Activated naive CD4-positive, alpha-beta T cell treated with anti-CD3 and anti-CD28 coated beads, Interleukin-2, amount 50 U/mL, for 24 hours (primary cell): ENCODE data around the gene MALAT1.
"Not testable (repeated sequence)": the region's sequence is repeated elsewhere in the genome, so short reads cannot be mapped to it uniquely, and the experiment has no call there.

Source experiments
- H3K27ac Mint-ChIP-seq: one replicate; pipeline ENCODE4 v1.8.0; 2021; ENCODE audit warnings: mild to moderate bottlenecking, mixed read lengths
- H3K27me3 Mint-ChIP-seq: one replicate; pipeline ENCODE4 v1.8.0; 2021; ENCODE audit warnings: mixed read lengths
- H3K36me3 Mint-ChIP-seq: one replicate; pipeline ENCODE4 v1.8.0; 2021; ENCODE audit warnings: mixed read lengths
- H3K4me1 Mint-ChIP-seq: one replicate; pipeline ENCODE4 v1.8.0; 2021; ENCODE audit warnings: mixed read lengths
- H3K4me3 Mint-ChIP-seq: one replicate; pipeline ENCODE4 v1.8.0; 2021; ENCODE audit warnings: mild to moderate bottlenecking, mixed read lengths
- H3K9me3 Mint-ChIP-seq: one replicate; pipeline ENCODE4 v1.8.0; 2021; ENCODE audit warnings: mixed read lengths

Gene MALAT1

DNA sequence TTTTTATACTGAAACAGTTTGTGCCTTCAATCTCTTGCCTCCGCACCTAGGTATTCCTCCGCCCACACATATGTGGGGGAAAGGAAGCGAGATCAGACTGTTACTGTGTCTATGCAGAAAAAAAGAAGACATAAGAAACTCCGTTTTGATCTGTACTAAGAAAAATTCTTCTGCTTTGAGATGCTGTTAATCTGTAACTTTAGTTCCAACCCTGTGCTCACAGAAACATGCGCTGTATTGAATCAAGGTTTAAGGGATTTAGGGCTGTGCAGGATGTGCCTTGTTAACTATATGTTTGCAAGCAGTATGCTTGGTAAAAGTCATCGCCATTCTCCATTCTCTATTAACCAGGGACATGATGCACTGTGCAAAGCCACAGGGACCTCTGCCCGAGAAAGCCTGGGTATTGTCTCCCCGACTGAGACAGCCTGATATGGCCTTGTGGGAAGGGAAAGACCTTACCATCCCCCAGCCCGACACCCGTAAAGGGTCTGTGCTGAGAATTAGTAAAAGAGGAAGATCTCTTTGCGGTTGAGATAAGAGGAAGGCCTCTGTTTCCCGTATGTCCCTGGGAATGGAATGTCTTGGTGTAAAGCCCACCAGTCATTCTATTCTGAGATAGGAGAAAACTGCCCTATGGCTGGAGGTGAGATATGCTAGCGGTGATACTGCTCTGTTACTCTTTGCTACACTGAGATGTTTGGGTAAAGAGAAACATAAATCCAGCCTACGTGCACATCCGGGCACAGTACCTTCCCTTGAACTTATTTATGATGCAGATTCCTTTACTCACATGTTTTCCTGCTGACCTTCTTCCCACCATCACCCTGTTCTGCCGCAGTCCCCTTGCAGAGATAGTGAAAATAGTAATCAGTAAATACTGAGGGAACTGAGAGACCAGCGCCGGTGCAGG, 24.1 kb downstream of the MALAT1 start:
- H3K9me3 Mint-ChIP-seq, H3K36me3 Mint-ChIP-seq, H3K27me3 Mint-ChIP-seq: not testable (repeated sequence)
- H3K4me3 Mint-ChIP-seq = peak overlapping the region; percentile 74
- H3K27ac Mint-ChIP-seq = peak overlapping the region; percentile 62
- peaks cover 45% of the 10 kb centered on the region for H3K4me1 Mint-ChIP-seq

DNA sequence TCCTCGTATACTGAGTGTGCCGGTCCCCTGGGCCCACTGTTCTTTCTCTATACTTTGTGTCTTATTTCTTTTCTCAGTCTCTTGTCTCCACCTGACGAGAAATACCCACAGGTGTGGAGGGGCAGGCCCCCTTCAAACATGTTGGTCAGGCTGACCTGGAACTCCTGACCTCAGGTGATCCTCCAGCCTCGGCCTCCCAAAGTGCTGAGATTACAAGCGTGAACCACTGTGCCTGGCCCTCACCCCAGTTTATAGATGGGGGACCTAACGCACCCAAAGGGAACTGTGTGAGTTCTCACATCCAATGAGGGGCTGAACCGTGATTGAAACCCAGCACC, 24.8 kb downstream of the MALAT1 start:
- H3K27me3 Mint-ChIP-seq, H3K9me3 Mint-ChIP-seq, H3K36me3 Mint-ChIP-seq: not testable (repeated sequence)
- peak overlapping the region; percentile 62 for H3K27ac Mint-ChIP-seq
- peak overlapping the region; percentile 74 for H3K4me3 Mint-ChIP-seq
- H3K4me1 Mint-ChIP-seq = peaks cover 46% of the 10 kb centered on the region

DNA sequence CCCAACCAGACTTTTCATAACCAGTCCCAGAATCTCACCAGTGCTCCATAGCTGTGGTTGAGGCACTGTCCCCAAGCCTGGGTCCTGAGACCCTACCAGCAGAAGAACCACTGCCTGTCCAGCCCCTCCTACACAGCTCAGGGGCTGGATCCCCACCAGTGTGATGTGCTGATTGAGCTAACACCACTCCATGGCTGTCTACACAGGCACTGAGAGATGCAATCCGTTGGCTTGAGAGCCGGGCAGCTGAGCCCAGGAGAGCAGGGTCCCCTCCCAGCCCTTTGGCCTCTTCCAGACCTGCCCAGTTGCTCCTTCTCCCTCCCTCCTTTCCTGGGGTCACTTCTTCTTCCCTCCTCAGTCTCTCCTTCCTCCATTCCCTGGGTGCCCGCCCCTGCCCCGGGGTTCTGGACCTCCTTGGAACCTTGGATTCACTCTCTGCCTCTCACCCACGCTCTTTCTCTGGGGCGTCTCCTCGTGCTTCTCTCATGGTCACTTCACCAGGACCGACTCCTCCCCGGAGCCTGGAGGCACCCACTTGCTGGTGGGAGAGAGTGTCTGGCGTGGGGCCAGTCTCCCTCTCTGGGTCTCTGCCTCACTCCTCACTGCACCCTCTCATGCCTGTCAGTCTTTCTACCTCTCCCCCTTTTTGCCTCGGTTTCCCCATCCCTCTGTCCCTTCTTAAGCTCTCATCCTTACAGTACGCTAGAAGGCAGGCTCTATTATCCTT, 25.3 kb downstream of the MALAT1 start:
- H3K27ac Mint-ChIP-seq = peak overlapping the region; percentile 90
- H3K27me3 Mint-ChIP-seq = no peaks in the 10 kb centered on the region
- peak overlapping the region; percentile 74 for H3K4me3 Mint-ChIP-seq
- H3K4me1 Mint-ChIP-seq = peaks cover 52% of the 10 kb centered on the region
- H3K9me3 Mint-ChIP-seq = no peaks in the 10 kb centered on the region
- no peaks in the 10 kb centered on the region for H3K36me3 Mint-ChIP-seq

DNA sequence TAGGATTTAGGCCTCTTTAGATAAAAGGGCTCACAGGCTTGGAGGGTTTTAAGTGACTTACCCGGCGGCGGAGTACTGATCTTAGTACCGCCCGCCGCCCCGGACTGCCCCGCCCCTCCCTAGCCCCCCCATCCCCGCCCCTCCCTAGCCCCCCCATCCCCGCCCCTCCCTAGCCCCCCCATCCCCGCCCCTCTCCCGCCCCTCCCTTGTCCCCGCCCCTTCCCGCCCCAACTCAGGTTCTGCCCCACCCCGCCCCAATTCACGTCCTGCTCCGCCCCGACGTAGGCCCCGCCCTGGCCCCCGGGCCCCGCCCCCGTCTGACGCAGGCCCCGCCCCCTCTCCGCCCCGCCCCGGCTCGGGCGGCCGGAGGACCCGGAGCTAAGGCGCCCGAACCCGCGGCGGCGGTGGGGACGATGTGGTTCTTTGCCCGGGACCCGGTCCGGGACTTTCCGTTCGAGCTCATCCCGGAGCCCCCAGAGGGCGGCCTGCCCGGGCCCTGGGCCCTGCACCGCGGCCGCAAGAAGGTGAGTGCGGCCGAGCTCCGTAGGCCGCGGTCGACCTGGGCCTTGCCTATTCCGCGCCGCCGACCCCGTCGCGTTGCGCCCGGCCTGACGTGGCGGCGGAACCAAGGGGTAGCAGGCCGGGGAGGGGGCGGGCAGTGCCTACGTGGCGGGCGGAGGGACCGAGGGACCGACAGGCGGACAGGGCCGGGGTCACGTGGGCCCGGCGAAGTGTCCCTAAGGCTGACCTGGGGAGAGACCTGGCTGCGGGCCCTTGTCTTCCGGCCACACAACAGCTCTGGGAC, 26.1 kb downstream of the MALAT1 start, which contains the start of gene SCYL1:
Gene SCYL1 (plus strand): TSS at position 343 of the 805 bp plus-strand sequence. CDS start 71 bp downstream, at position 414.
- no peaks in the 10 kb centered on the region for H3K9me3 Mint-ChIP-seq
- peak within 1 kb of the TSS; percentile 87 for H3K4me3 Mint-ChIP-seq
- peaks cover 56% of the 10 kb centered on the region for H3K4me1 Mint-ChIP-seq
- peak within 1 kb of the TSS; percentile 90 for H3K27ac Mint-ChIP-seq
- H3K36me3 Mint-ChIP-seq = no peaks in the 10 kb centered on the region
- H3K27me3 Mint-ChIP-seq = no peaks in the 10 kb centered on the region

DNA sequence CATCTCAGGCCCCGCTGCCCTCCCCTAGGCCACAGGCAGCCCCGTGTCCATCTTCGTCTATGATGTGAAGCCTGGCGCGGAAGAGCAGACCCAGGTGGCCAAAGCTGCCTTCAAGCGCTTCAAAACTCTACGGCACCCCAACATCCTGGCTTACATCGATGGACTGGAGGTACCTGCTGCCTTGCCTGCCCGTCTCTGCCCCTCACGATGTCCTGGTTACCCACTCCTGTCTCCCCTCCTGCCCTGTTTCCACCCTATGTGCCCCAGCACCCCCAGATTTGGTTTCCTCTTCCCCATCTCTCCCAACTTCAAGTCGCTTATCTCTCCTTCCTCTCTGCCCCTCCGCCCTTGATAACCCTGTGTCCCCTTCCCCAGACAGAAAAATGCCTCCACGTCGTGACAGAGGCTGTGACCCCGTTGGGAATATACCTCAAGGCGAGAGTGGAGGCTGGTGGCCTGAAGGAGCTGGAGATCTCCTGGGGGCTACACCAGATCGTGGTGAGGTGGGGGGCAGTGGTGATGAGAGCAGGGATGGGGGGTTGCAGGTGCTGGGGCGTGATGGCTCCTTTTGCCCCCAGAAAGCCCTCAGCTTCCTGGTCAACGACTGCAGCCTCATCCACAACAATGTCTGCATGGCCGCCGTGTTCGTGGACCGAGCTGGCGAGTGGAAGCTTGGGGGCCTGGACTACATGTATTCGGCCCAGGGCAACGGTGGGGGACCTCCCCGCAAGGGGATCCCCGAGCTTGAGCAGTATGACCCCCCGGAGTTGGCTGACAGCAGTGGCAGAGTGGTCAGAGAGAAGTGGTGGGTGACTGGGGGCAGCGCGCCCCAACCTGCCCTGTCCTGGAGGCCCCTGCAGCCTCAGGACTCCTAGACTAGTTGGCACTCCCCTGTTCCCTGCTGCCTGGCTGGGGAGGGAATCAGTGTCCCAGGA, 27.0 kb downstream of the MALAT1 start:
- Mint-ChIP-seq H3K36me3 (no peaks in the 10 kb centered on the region), H3K27me3 (no peaks in the 10 kb centered on the region), H3K4me3 (peak overlapping the region; percentile 87), H3K9me3 (no peaks in the 10 kb centered on the region), H3K4me1 (peaks cover 60% of the 10 kb centered on the region), H3K27ac (peak overlapping the region; percentile 39)

DNA sequence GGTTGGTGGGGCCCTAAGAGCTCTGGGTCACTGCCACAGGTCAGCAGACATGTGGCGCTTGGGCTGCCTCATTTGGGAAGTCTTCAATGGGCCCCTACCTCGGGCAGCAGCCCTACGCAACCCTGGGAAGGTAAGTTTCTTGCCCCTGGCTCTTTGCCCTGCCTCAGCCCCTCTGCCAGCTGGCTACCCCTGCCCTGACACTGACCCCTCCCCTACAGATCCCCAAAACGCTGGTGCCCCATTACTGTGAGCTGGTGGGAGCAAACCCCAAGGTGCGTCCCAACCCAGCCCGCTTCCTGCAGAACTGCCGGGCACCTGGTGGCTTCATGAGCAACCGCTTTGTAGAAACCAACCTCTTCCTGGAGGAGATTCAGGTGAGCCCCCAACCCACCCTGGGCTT, 27.9 kb downstream of the MALAT1 start:
- H3K27ac Mint-ChIP-seq = no peak overlapping the region
- H3K4me1 Mint-ChIP-seq = peaks cover 57% of the 10 kb centered on the region
- no peaks in the 10 kb centered on the region for H3K27me3 Mint-ChIP-seq
- H3K9me3 Mint-ChIP-seq = no peaks in the 10 kb centered on the region
- peak overlapping the region; percentile 64 for H3K4me3 Mint-ChIP-seq
- H3K36me3 Mint-ChIP-seq = no peaks in the 10 kb centered on the region

DNA sequence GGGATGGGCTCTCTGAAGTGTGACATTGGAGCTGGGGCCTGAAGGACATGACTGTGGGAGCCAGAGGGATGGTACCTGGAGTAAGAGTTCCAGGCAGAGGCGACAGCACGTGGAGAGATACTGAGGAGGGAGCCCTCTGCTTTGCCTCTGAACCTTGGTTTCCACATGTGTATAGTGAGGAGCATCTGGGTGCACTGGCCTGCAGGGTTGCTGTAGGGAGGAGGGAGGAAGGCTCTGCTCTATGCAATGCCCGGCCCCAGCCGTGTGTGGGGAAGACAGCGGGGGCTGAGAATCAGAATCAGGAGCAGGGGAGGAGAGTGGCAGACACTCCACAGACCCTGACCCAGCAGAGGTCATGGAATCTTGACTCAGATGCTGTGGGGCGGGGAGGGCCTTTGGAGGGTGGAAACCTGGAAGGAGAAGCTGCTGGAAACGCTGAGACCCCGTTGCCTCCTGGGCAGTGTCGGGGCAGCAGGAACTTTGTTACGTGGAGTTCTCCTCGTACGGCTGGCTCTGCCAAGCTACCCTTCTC, 30.0 kb downstream of the MALAT1 start:
- Mint-ChIP-seq H3K4me1 (peaks cover 37% of the 10 kb centered on the region), H3K4me3 (no peak overlapping the region), H3K36me3 (no peaks in the 10 kb centered on the region), H3K9me3 (no peaks in the 10 kb centered on the region), H3K27me3 (no peaks in the 10 kb centered on the region), H3K27ac (no peak overlapping the region)

DNA sequence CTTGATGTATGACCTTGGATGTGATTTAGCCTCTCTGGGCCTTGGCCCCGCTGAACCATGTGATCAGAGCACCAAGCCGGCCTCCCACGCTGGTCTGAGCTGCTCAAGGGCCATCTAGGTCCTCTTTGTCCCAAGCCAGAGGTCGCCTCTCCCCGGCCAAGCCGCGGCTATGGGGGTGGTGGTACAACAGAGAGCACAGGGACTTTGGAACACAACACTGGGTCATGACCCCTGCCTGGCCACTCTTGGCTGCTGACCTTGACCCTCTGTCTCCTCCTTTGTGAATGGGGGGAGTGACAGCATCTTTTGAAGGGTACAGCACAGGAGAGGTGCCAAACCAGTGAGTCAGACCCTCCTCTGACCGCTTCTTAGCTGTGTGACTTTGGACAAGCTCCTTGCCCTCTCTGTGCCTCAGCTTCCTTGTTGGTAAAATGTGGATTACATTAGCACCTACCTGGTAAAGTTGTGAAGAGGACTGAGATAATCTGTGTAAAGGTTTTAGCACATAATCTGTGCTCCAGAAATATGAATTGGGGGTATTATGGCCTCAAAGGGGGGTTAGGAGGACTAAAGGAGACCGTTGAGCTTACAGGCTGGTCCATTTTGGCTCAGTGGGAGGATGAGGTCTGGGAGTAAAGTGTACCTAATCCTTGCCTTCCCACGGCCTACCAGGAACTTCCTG, 30.8 kb downstream of the MALAT1 start:
- Mint-ChIP-seq H3K4me1 (peaks cover 30% of the 10 kb centered on the region), H3K27ac (no peak overlapping the region), H3K27me3 (no peaks in the 10 kb centered on the region), H3K9me3 (no peaks in the 10 kb centered on the region), H3K36me3 (no peaks in the 10 kb centered on the region), H3K4me3 (no peak overlapping the region)

DNA sequence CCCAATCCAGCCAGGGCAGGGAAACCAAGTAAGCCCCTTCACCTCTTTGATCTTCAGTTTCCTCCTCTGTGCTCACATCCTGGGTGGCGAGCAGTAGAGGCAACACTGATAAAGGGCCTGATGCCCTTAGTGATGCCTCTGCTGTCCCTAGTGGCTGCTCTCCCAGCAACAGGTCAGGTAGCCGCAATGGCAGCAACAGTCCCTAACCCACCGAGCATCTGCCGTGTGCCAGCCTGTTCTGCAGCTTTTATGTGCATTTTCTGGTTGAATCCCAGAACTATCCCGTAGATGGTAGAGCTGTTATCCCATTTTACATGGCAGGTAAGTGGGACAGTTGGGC, 31.3 kb downstream of the MALAT1 start:
- H3K36me3 Mint-ChIP-seq = no peaks in the 10 kb centered on the region
- no peaks in the 10 kb centered on the region for H3K27me3 Mint-ChIP-seq
- no peak overlapping the region for H3K4me3 Mint-ChIP-seq

DNA sequence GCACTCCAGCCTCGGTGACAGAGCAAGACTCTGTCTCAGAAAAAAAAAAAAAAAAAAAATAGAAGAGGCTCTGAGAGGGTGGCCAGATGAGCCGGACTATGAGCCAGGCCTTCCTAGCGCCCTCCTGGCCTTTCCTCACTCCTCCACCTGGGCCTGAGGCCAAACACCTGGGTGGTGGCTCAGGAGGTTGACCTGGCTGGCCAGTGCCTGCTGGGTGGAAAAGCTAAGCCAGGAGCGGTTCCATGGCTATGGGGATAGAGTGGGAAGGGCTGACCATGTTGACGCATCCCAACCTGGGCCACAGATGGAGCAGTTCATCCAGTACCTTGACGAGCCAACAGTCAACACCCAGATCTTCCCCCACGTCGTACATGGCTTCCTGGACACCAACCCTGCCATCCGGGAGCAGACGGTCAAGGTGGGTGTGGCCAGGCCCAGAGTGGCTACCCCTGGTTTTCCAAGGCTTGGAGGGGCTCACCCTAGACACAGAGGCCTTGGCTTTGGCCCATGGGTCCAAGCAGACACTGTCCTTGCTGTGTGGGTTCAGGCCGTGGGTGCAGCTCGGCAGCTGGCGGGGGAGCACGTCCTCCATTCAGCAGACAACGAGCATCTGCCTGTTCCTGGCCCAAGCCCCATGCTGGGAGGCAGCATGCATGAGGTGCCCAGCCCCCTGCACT, 33.7 kb downstream of the MALAT1 start:
- Mint-ChIP-seq H3K9me3 (no peaks in the 10 kb centered on the region), H3K27me3 (no peaks in the 10 kb centered on the region), H3K27ac (no peak overlapping the region), H3K4me1 (peaks cover 19% of the 10 kb centered on the region), H3K4me3 (no peak overlapping the region), H3K36me3 (no peaks in the 10 kb centered on the region)

More for the DNA sequence above, 31.3 kb downstream of the MALAT1 start:
- H3K27ac Mint-ChIP-seq = no peak overlapping the region
- H3K4me1 Mint-ChIP-seq = peaks cover 29% of the 10 kb centered on the region
- no peaks in the 10 kb centered on the region for H3K9me3 Mint-ChIP-seq

DNA sequence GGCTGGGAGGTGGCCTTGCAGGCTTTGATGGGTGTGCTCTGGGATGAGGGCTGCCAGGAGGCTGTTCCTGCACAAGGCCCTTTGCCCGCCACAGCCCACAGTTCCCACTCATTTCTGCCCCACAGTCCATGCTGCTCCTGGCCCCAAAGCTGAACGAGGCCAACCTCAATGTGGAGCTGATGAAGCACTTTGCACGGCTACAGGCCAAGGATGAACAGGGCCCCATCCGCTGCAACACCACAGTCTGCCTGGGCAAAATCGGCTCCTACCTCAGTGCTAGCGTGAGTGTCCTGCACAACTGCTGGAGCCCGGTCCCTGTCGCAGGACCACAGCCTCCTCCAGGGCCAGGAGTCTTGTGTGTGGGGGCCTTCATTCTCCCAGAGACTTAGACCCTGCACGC, 36.3 kb downstream of the MALAT1 start:
- Mint-ChIP-seq H3K9me3 (no peaks in the 10 kb centered on the region), H3K27ac (no peak overlapping the region), H3K27me3 (no peaks in the 10 kb centered on the region), H3K4me3 (no peak overlapping the region), H3K4me1 (peaks cover 3% of the 10 kb centered on the region), H3K36me3 (no peaks in the 10 kb centered on the region)

DNA sequence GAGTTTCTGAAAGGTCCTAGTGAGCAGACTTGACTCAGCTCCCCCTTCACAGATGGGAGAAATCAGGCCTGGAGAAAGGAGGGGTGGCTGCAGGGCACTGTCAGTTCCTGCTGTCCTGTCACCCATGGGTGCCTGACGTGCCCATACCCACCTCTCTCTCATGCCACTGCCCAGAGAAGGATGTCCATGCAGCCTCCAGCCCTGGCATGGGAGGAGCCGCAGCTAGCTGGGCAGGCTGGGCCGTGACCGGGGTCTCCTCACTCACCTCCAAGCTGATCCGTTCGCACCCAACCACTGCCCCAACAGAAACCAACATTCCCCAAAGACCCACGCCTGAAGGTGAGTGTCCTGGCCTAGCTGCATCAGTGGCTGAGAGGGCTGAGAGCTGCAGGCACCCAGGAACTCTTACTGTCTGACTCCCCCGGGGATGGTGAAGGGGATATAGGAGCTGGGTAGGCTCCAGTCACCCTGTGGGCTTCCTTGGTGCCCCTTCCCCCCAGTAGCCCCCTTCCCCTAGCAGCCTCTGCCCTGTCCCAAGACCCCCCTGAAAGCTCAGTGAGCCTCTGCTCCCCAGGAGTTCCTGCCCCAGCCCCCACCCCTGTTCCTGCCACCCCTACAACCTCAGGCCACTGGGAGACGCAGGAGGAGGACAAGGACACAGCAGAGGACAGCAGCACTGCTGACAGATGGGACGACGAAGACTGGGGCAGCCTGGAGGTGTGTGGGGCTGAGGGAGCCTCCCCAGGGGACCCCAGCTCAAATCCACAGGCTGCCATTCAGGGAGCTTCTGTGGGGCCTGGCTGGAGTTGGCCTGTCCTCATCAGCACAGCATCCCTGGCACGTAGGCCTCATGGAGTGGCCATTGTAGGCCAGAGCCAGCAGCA, 37.8 kb downstream of the MALAT1 start:
- Mint-ChIP-seq H3K4me1 (peaks cover 4% of the 10 kb centered on the region), H3K9me3 (no peaks in the 10 kb centered on the region), H3K36me3 (no peaks in the 10 kb centered on the region), H3K27me3 (no peaks in the 10 kb centered on the region), H3K4me3 (no peak overlapping the region), H3K27ac (peak overlapping the region; percentile 41)

DNA sequence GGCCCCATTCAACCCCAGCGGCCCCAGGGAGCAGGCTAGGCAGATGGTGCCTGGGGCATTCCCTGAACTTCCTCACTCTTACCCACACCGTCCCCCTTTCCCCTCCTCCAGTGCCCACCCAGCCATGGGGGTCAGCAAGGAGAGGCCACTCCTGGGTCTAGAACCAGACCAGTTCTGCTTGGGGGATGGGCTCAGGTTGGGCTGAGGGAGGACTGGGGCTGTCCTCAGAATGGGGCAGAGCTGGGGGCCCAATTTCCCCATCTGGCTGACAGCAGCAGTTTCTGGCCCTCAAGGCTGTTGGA, 38.4 kb downstream of the MALAT1 start:
- Mint-ChIP-seq H3K27me3 (no peaks in the 10 kb centered on the region), H3K27ac (no peak overlapping the region), H3K9me3 (no peaks in the 10 kb centered on the region), H3K36me3 (no peaks in the 10 kb centered on the region), H3K4me3 (no peak overlapping the region), H3K4me1 (peaks cover 8% of the 10 kb centered on the region)
